Erythroblast (primary cell): ENCODE measurements around the gene DDX47.

ENCODE experiments used
- GATA1 ChIP-seq: IDR thresholded peaks from 2 replicates; pipeline ENCODE4 v1.6.1; 2011; ENCODE audit warnings: low read depth, mild to moderate bottlenecking, control low read depth, low read length, moderate library complexity
- POLR2A ChIP-seq: IDR thresholded peaks from 2 replicates; pipeline ENCODE4 v1.6.1; 2011; ENCODE audit warnings: mild to moderate bottlenecking, low read length

GRCh38 chr12:12819752-12820311, 6.7 kb downstream of the DDX47 start:
- no peak for TF ChIP-seq POLR2A
- no peak for TF ChIP-seq GATA1
